Liver (tissue), 9 donors: Measurements from ENCODE around the gene GLI3. TPM values are rescaled to one million over a fixed set of nuclear protein-coding genes. Genes with fewer than 3 reads are reported as not detected.

Experiments used
- DNase-seq: peaks from one replicate; pipeline ENCODE4 v3.0.0-alpha.2; 2017; ENCODE audit warnings: low spot score
- H3K27ac ChIP-seq, 2 donors: one replicate each; pipeline ENCODE4 v1.7.0; 2013; ENCODE audit warnings: inconsistent platforms in 2 of 2, low read length in 2 of 2, control low read depth in 1 of 2, low read depth in 1 of 2, mild to moderate bottlenecking in 1 of 2
- H3K27me3 ChIP-seq, 4 donors: one replicate each; pipeline versions ENCODE4 v1.6.1 to v1.7.0; 2013; ENCODE audit warnings: low read length in 3 of 4, inconsistent platforms in 1 of 4, mild to moderate bottlenecking in 1 of 4, moderate library complexity in 1 of 4; ENCODE audit not compliant: control insufficient read depth in 4 of 4, insufficient read depth in 4 of 4
- H3K36me3 ChIP-seq, 4 donors: one replicate each; pipeline versions ENCODE4 v1.6.1 to v1.7.0; 2013; ENCODE audit warnings: low read length in 3 of 4, mild to moderate bottlenecking in 3 of 4, low read depth in 1 of 4, moderate library complexity in 1 of 4; ENCODE audit not compliant: control insufficient read depth in 4 of 4, insufficient read depth in 3 of 4
- H3K4me1 ChIP-seq, 4 donors: one replicate each; pipeline versions ENCODE4 v1.6.1 to v1.7.0; 2013; ENCODE audit warnings: low read length in 3 of 4, mild to moderate bottlenecking in 3 of 4, moderate library complexity in 1 of 4; ENCODE audit not compliant: control insufficient read depth in 4 of 4, insufficient read depth in 4 of 4
- H3K4me3 ChIP-seq, 3 donors: one replicate each; pipeline versions ENCODE4 v1.6.1 to v1.7.0; 2013; ENCODE audit warnings: low read length in 3 of 3, control low read depth in 1 of 3, low read depth in 1 of 3, mild to moderate bottlenecking in 1 of 3
- H3K9ac ChIP-seq, 2 donors: one replicate each; pipeline ENCODE4 v1.7.0; 2013; ENCODE audit warnings: low read length in 2 of 2, mild to moderate bottlenecking in 2 of 2, moderate library complexity in 2 of 2, control low read depth in 1 of 2, low read depth in 1 of 2
- H3K9me3 ChIP-seq, 4 donors: one replicate each; pipeline versions ENCODE4 v1.6.1 to v1.7.0; 2013; ENCODE audit warnings: low read length in 3 of 4; ENCODE audit not compliant: control insufficient read depth in 4 of 4
- ATF3 ChIP-seq: IDR thresholded peaks from 2 replicates; pipeline ENCODE4 v1.6.1; 2016; ENCODE audit warnings: antibody characterized with exemption
- EGR1 ChIP-seq, 2 donors: IDR thresholded peaks; 2 replicates each; pipeline ENCODE4 v1.6.1; 2016 to 2018; ENCODE audit warnings: antibody characterized with exemption in 2 of 2, low read depth in 2 of 2
- FOXA1 ChIP-seq: IDR thresholded peaks from 2 replicates; pipeline ENCODE4 v1.6.1; 2016; ENCODE audit warnings: antibody characterized with exemption
- FOXA2 ChIP-seq: IDR thresholded peaks from 2 replicates; pipeline ENCODE4 v1.6.1; 2016; ENCODE audit warnings: antibody characterized with exemption
- HNF4A ChIP-seq, 2 donors: conservative IDR thresholded peaks; 2 replicates each; pipeline ENCODE4 v1.6.1; 2016; ENCODE audit warnings: antibody characterized with exemption in 2 of 2, mild to moderate bottlenecking in 2 of 2
- HNF4G ChIP-seq: IDR thresholded peaks from 2 replicates; pipeline ENCODE4 v1.6.1; 2016; ENCODE audit warnings: antibody characterized with exemption
- RAD21 ChIP-seq, 2 donors: IDR thresholded peaks; 2 replicates each; pipeline ENCODE4 v1.6.1; 2016; ENCODE audit warnings: antibody characterized with exemption in 2 of 2, mild to moderate bottlenecking in 2 of 2
- RXRA ChIP-seq, 2 donors: IDR thresholded peaks; 2 replicates each; pipeline ENCODE4 v1.6.1; 2017 to 2018; ENCODE audit warnings: antibody characterized with exemption in 2 of 2, mild to moderate bottlenecking in 1 of 2
- TAF1 ChIP-seq: conservative IDR thresholded peaks from 2 replicates; pipeline ENCODE4 v1.6.1; 2016; ENCODE audit warnings: antibody characterized with exemption, mild to moderate bottlenecking
- ZBTB33 ChIP-seq: IDR thresholded peaks from 2 replicates; pipeline ENCODE4 v1.6.1; 2016; ENCODE audit warnings: antibody characterized with exemption
- WGBS: extraction: QIAGEN DNeasy Blood & Tissue Kit; methylation state at CpG from one replicate; pipeline ENCODE4 v1.1.7; 2013; 5-methylcytosine and 5-hydroxymethylcytosine counted together
- polyA plus RNA-seq, 2 donors: library from polyadenylated mRNA; stranded (reverse) in 1 of 2; unstranded in 1 of 2; fragments of 200-250 nt in 1 of 2; fragments of >200 nt in 1 of 2; fragmentation: Nextera tagmentation in 1 of 2; extraction: Ambion mirVana in 1 of 2; gene quantifications; one replicate each; pipeline versions ENCODE4 v1.2.1 to v1.2.3, GENCODE V29; 2013 to 2015
- total RNA-seq, 2 donors: library from RNA; depleted of rRNA; stranded (reverse); fragments of >200 nt; gene quantifications; one replicate each; pipeline ENCODE4 v1.2.3, GENCODE V29; 2014
- TF ChIP-seq, protein P1 (sequence below): IDR thresholded peaks from 2 replicates; pipeline ENCODE4 v1.6.1; 2016; ENCODE audit warnings: antibody characterized with exemption, mild to moderate bottlenecking
- TF ChIP-seq, protein P2 (sequence below): IDR thresholded peaks from 2 replicates; pipeline ENCODE4 v1.6.1; 2016; ENCODE audit warnings: antibody characterized with exemption
- donor health status: healthy.
- donor health status: healthy.
- donor health status: healthy.
- donor health status: healthy.
- donor health status: healthy.

GLI3 gene
- total and polyA plus RNA-seq, 4 donors: 0.09 to 0.42 (median 0.26) TPM

GRCh38 chr7:41995632-41996271 is 241.3 kb downstream of the GLI3 start (continued):
- TF ChIP-seq, protein P1, sequence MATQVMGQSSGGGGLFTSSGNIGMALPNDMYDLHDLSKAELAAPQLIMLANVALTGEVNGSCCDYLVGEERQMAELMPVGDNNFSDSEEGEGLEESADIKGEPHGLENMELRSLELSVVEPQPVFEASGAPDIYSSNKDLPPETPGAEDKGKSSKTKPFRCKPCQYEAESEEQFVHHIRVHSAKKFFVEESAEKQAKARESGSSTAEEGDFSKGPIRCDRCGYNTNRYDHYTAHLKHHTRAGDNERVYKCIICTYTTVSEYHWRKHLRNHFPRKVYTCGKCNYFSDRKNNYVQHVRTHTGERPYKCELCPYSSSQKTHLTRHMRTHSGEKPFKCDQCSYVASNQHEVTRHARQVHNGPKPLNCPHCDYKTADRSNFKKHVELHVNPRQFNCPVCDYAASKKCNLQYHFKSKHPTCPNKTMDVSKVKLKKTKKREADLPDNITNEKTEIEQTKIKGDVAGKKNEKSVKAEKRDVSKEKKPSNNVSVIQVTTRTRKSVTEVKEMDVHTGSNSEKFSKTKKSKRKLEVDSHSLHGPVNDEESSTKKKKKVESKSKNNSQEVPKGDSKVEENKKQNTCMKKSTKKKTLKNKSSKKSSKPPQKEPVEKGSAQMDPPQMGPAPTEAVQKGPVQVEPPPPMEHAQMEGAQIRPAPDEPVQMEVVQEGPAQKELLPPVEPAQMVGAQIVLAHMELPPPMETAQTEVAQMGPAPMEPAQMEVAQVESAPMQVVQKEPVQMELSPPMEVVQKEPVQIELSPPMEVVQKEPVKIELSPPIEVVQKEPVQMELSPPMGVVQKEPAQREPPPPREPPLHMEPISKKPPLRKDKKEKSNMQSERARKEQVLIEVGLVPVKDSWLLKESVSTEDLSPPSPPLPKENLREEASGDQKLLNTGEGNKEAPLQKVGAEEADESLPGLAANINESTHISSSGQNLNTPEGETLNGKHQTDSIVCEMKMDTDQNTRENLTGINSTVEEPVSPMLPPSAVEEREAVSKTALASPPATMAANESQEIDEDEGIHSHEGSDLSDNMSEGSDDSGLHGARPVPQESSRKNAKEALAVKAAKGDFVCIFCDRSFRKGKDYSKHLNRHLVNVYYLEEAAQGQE: no peak
- no peak for TF ChIP-seq FOXA1

GRCh38 chr7:41994746-41995110 is 242.3 kb downstream of the GLI3 start:
- no peaks in the 10 kb centered on the region for H3K4me1 ChIP-seq
- no peak overlapping the region for H3K27ac ChIP-seq
- no peak for TF ChIP-seq HNF4A (conservative IDR thresholded peaks at IDR 0.05)
- no peak for TF ChIP-seq RAD21 (IDR thresholded peaks at IDR 0.05)
- TF ChIP-seq, protein P2, sequence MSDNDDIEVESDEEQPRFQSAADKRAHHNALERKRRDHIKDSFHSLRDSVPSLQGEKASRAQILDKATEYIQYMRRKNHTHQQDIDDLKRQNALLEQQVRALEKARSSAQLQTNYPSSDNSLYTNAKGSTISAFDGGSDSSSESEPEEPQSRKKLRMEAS: no peak
- TF ChIP-seq RXRA (IDR thresholded peaks at IDR 0.05): no peak
- no peak for TF ChIP-seq ATF3
- TF ChIP-seq TAF1: no peak
- no peak for TF ChIP-seq EGR1 (IDR thresholded peaks at IDR 0.05; ENCODE audit: low read depth in 2 of 2)
- TF ChIP-seq HNF4G: no peak
- H3K9me3 ChIP-seq: no peaks in the 10 kb centered on the region
- no peak overlapping the region for H3K9ac ChIP-seq
- H3K4me3 ChIP-seq: no peak overlapping the region
- H3K36me3 ChIP-seq: no peaks in the 10 kb centered on the region
- no peak for DNase-seq
- H3K27me3 ChIP-seq: peaks cover 0 to 3% (median 0%) of the 10 kb centered on the region in 4 donors
- WGBS: 90% methylated on average over 4 of the region's 4 CpGs

GRCh38 chr7:41994036-41994745 is 242.8 kb downstream of the GLI3 start:
- Histone ChIP-seq H3K27ac (no peak overlapping the region), H3K4me3 (no peak overlapping the region), H3K27me3 (peaks cover 0 to 6% (median 0%) of the 10 kb centered on the region in 4 donors), H3K9me3 (no peaks in the 10 kb centered on the region), H3K9ac (no peak overlapping the region), H3K36me3 (no peaks in the 10 kb centered on the region), H3K4me1 (no peaks in the 10 kb centered on the region)
- WGBS: 65% methylated on average over 3 of the region's 3 CpGs
- no peak for DNase-seq
- TF ChIP-seq ZBTB33 (no peak), FOXA1 (no peak), RAD21 (IDR thresholded peaks at IDR 0.05) (no peak), TAF1 (no peak), FOXA2 (no peak), RXRA (IDR thresholded peaks at IDR 0.05) (no peak)
